Lower leg skin (tissue), 4 donors: Measurements from ENCODE around the gene HOGA1. TPM values are rescaled to one million over a fixed set of nuclear protein-coding genes. Genes with fewer than 3 reads are reported as not detected.

ENCODE experiments used
- DNase-seq, 2 donors: peaks; one replicate each; pipeline ENCODE4 v3.0.0-alpha.2; 2019; ENCODE audit warnings: low spot score in 2 of 2
- H3K4me3 ChIP-seq: fragments of 200-600 bp; sonication (generic); 2 replicates; pipeline ENCODE4 v1.5.1; 2017; ENCODE audit warnings: mild to moderate bottlenecking, low read depth; ENCODE audit not compliant: poor library complexity, severe bottlenecking
- CTCF ChIP-seq, 3 donors: fragments of 450-650 bp; IDR thresholded peaks; one replicate each; pipeline ENCODE4 v1.5.1; 2016; ENCODE audit warnings: antibody characterized with exemption in 3 of 3, mild to moderate bottlenecking in 3 of 3, moderate library complexity in 2 of 3
- POLR2A ChIP-seq, 2 donors: fragments of 450-650 bp; IDR thresholded peaks; one replicate each; pipeline ENCODE4 v1.6.1; 2016 to 2017; ENCODE audit warnings: antibody characterized with exemption in 2 of 2, mild to moderate bottlenecking in 1 of 2, moderate library complexity in 1 of 2
- WGBS, 2 donors: methylation state at CpG; one replicate each; pipeline ENCODE4 v1.1.5; 2018; 5-methylcytosine and 5-hydroxymethylcytosine counted together
- intact Hi-C: fragments of 100-400 bp; cut with DNase I; formaldehyde crosslinking; loops from one replicate; pipeline ENCODE4 v1.15.0; 2023; ENCODE audit warnings: low total_unique reads
- total RNA-seq, 4 donors: library from RNA; depleted of rRNA; stranded (reverse); fragments of >200 nt; gene quantifications; one replicate each; pipeline ENCODE4 v1.1.0, GENCODE V29; 2016

The HOGA1 gene
- total RNA-seq, 4 donors from 2014 or later: 1.3 to 3.6 (median 2.1) TPM

- no peak for DNase-seq
- no peak for TF ChIP-seq POLR2A (IDR thresholded peaks at IDR 0.05)
- 82 to 84% methylated on average over 10 to 12 of the region's 12 CpGs for WGBS, 2 donors
Measured at GRCh38 chr10:97611473-97611872, 27.3 kb downstream of the HOGA1 start.

GRCh38 chr10:97612386-97612785 is 28.2 kb downstream of the HOGA1 start:
- WGBS, 2 donors: 16 to 24% methylated on average over 2 of the region's 2 CpGs
- H3K4me3 ChIP-seq: no peak overlapping the region
- intact Hi-C loops: loop anchor here (10.0 kb wide), 1 partner anchor 148 kb away; no protein-coding TSS in a partner anchor
- TF ChIP-seq POLR2A (IDR thresholded peaks at IDR 0.05): no peak
- no peak for TF ChIP-seq CTCF (IDR thresholded peaks at IDR 0.05)
- no peak for DNase-seq

More at GRCh38 chr10:97611473-97611872, 27.3 kb downstream of the HOGA1 start:
- no peak overlapping the region for H3K4me3 ChIP-seq
- intact Hi-C loops: loop anchor here (10.0 kb wide), 1 partner anchor 147 kb away; no protein-coding TSS in a partner anchor

DNA sequence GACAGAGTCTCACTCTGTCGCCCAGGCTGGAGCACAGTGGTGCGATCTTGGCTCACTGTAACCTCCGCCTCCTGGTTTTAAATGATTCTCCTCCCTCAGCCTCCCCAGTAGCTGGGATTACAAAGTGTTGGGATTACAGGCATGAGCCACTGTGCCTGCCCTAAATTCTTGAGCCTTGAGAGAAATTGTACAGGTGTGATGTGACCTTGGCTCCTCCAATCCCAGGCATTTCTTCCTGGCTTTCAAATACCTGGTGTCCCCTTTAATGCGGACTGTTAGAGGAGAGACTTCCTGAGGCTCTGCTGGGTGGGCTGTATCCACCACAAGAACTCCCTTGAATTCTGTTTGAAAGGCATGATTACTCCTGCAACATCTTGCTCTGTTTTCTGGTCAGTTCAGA is 34.1 kb downstream of the HOGA1 start:
- no peak for TF ChIP-seq CTCF (IDR thresholded peaks at IDR 0.05)
- no peak for TF ChIP-seq POLR2A (IDR thresholded peaks at IDR 0.05)
- intact Hi-C loops: loop anchor here (10.0 kb wide), 1 partner anchor 153 kb away; no protein-coding TSS in a partner anchor
- no peak for DNase-seq
- H3K4me3 ChIP-seq: no peak overlapping the region
- 96 to 99% methylated on average over 4 of the region's 4 CpGs for WGBS, 2 donors

GRCh38 chr10:97618733-97619132 is 34.5 kb downstream of the HOGA1 start:
- TF ChIP-seq POLR2A (IDR thresholded peaks at IDR 0.05) (no peak), CTCF (IDR thresholded peaks at IDR 0.05) (no peak)
- intact Hi-C loops: loop anchor here (10.0 kb wide), 1 partner anchor 154 kb away; no protein-coding TSS in a partner anchor
- no peak for DNase-seq
- WGBS, 2 donors: 96 to 99% methylated on average over 4 of the region's 4 CpGs
- no peak overlapping the region for H3K4me3 ChIP-seq

- TF ChIP-seq POLR2A (IDR thresholded peaks at IDR 0.05) (no peak), CTCF (IDR thresholded peaks at IDR 0.05) (no peak)
- 92 to 100% methylated on average over 1 of the region's 1 CpG for WGBS, 2 donors
- DNase-seq: no peak
- intact Hi-C loops: no loop called here
- H3K4me3 ChIP-seq: no peak overlapping the region
Measured at GRCh38 chr10:97623277-97623676, 39.1 kb downstream of the HOGA1 start.

GRCh38 chr10:97627731-97628130 is 43.5 kb downstream of the HOGA1 start:
- WGBS, 2 donors: 87 to 90% methylated on average over 4 of the region's 4 CpGs
- no peak overlapping the region for H3K4me3 ChIP-seq
- no peak for DNase-seq
- TF ChIP-seq POLR2A (IDR thresholded peaks at IDR 0.05) (no peak), CTCF (IDR thresholded peaks at IDR 0.05) (no peak)
- intact Hi-C loops: no loop called here
